ENCODE measurements around the gene TBX2. TPM values are rescaled to one million over a fixed set of nuclear protein-coding genes. Genes with fewer than 3 reads are reported as not detected.
A peak's percentile ranks its signal among the peaks of the same experiment; 100 is the strongest.

TBX2 gene
- total and polyA plus RNA-seq, 2 of the 13 experiments (the other 11 are each of a cell fraction or from before 2014, with no cell fraction given), result 2.8 to 15.3 TPM

GRCh38 chr17:61363601-61364462, 35.8 kb upstream of the TBX2 start:
- H4K20me1 ChIP-seq (ENCODE audit: insufficient read depth, low read length), result no peaks in the 10 kb centered on the region
- ATAC-seq, result peak; percentile 61
- in situ Hi-C loops (cut with HindIII; ENCODE audit: extremely low pct_ligation_motif_present, low pct_unique_long_range_greater_than_20kb), result no loop called here
- WGBS (ENCODE audit: low lambda C conversion rate), result 34% methylated on average over 13 of the region's 13 CpGs
- intact Hi-C loops (cut with micrococcal nuclease; ENCODE audit: unreplicated experiment), result loop anchor here (1.0 to 2.0 kb wide), 4 partner anchors 9 to 35 kb away; partner anchors contain the start of gene TBX2
- peak overlapping the region in 1 of 3 experiments; percentile 46; a peak in 2 of 6 replicates for H3K4me3 ChIP-seq (replicated peaks in 1 of 3; ENCODE audit: insufficient read depth in 1 of 3, low read depth in 2 of 3, low read length in 3 of 3)
- H3K4me1 ChIP-seq (ENCODE audit: insufficient read depth, low read length), result peaks cover 100% of the 10 kb centered on the region
- peak overlapping the region; percentile 4 for H2AFZ ChIP-seq (ENCODE audit: low read length)
- no peaks in the 10 kb centered on the region for H3K27me3 ChIP-seq (ENCODE audit: control insufficient read depth in 1 of 2, insufficient read depth in 2 of 2, low read length in 2 of 2)
- POLR2A ChIA-PET, result interaction anchor here (0.9 to 6.3 kb wide), 10 partner anchors 8 to 45 kb away, joined by 3 to 56 read pairs (median 9); partner anchors contain the start of gene TBX2
- BruUV-seq (replicated peaks), result TSS peak; percentile 78
- peak; percentile 97 for DNase-seq (ENCODE audit: low spot score)
- H3K27ac ChIP-seq (ENCODE audit: extremely low read length, insufficient read depth, low read length), result peak overlapping the region; percentile 89
- no peaks in the 10 kb centered on the region for H3K36me3 ChIP-seq (replicated peaks in 1 of 2; ENCODE audit: control insufficient read depth in 1 of 2, insufficient read depth in 2 of 2, low read length in 2 of 2)
- H3K4me2 ChIP-seq (ENCODE audit: low read depth, low read length), result peak overlapping the region; percentile 77
- FAIRE-seq, result peak; percentile 93
- CTCF ChIA-PET (ENCODE audit: low intra/inter-chr PET ratio, low total read pairs), result interaction anchor here (1.3 kb wide), 1 partner anchor 26 kb away, joined by 3 read pairs; no protein-coding TSS in a partner anchor
- H3K79me2 ChIP-seq (ENCODE audit: insufficient read depth, low read length), result no peaks in the 10 kb centered on the region
- H3K9ac ChIP-seq (ENCODE audit: insufficient read depth, low read depth, low read length), result peak overlapping the region; percentile 67
- no peaks in the 10 kb centered on the region for H3K9me3 ChIP-seq (ENCODE audit: low read length)
- TF ChIP-seq SRSF4 (IDR thresholded peaks at IDR 0.05; ENCODE audit: low read depth, low read length, poor library complexity, severe bottlenecking) (no peak), ELF1 (CRISPR knock-in tag; IDR thresholded peaks at IDR 0.05) (no peak), ATF1 (CRISPR knock-in tag; IDR thresholded peaks at IDR 0.05) (peak; percentile 60), MBNL3 (CRISPR knock-in tag; conservative IDR thresholded peaks at IDR 0.05) (no peak), KDM5A (IDR thresholded peaks at IDR 0.05; ENCODE audit: borderline replicate concordance, low read length) (no peak), ZNF234 (CRISPR knock-in tag; conservative IDR thresholded peaks at IDR 0.05) (no peak), CAMTA2 (CRISPR knock-in tag; IDR thresholded peaks at IDR 0.05; ENCODE audit: borderline replicate concordance) (no peak), ZNF543 (CRISPR knock-in tag; IDR thresholded peaks at IDR 0.05) (peak; percentile 82; the same call in 1 of the 2 replicates), ONECUT2 (CRISPR knock-in tag; IDR thresholded peaks at IDR 0.05) (no peak), ZNF207 (IDR thresholded peaks at IDR 0.05; ENCODE audit: borderline replicate concordance) (no peak), RBM39 (IDR thresholded peaks at IDR 0.05; ENCODE audit: low read depth, low read length, poor library complexity, severe bottlenecking) (no peak), IKZF4 (CRISPR knock-in tag; IDR thresholded peaks at IDR 0.05; ENCODE audit: borderline replicate concordance, low read depth, not compliant biosample characterization) (no peak), FOXJ3 (CRISPR knock-in tag; IDR thresholded peaks at IDR 0.05; ENCODE audit: borderline replicate concordance) (peak; percentile 79), ZNF639 (CRISPR knock-in tag; conservative IDR thresholded peaks at IDR 0.05) (no peak), SOX5 (CRISPR knock-in tag; IDR thresholded peaks at IDR 0.05; ENCODE audit: borderline replicate concordance) (peak; percentile 84), ZNF644 (CRISPR knock-in tag; IDR thresholded peaks at IDR 0.05; ENCODE audit: low read depth) (peak; percentile 74), KLF16 (CRISPR knock-in tag; IDR thresholded peaks at IDR 0.05) (peak in 1 of 2 experiments; percentile 13; a peak in 1 of 4 replicates), ZNF280B (CRISPR knock-in tag; IDR thresholded peaks at IDR 0.05; ENCODE audit: borderline replicate concordance) (no peak), ATRX (CRISPR knock-in tag; IDR thresholded peaks at IDR 0.05; ENCODE audit: borderline replicate concordance) (no peak), RXRB (CRISPR knock-in tag; IDR thresholded peaks at IDR 0.05; ENCODE audit: borderline replicate concordance) (peak; percentile 84)
